Measurements from ENCODE around the gene TOGARAM1.

TOGARAM1 gene

GRCh38 chr14:44952391-44953110 is 9.4 kb upstream of the TOGARAM1 start:
- no peak overlapping the region for H3K4me3 ChIP-seq (ENCODE audit: insufficient read depth, low read length, poor library complexity, severe bottlenecking)
- H3K36me3 ChIP-seq (ENCODE audit: low read length), result peaks cover 8% of the 10 kb centered on the region; the same call in 1 of the 2 replicates
- H3K9me3 ChIP-seq (ENCODE audit: insufficient read depth, low read length), result no peaks in the 10 kb centered on the region
- H3K27me3 ChIP-seq (ENCODE audit: low read length), result no peaks in the 10 kb centered on the region
- peaks cover 3% of the 10 kb centered on the region; the same call in 1 of the 2 replicates for H3F3A ChIP-seq (ENCODE audit: insufficient read depth)
- H3K79me2 ChIP-seq (ENCODE audit: insufficient read depth, low read length), result peaks cover 58% of the 10 kb centered on the region
- no peak overlapping the region for H3K4me2 ChIP-seq (ENCODE audit: low read depth, low read length, poor library complexity, severe bottlenecking)
- no peaks in the 10 kb centered on the region for H4K20me1 ChIP-seq (ENCODE audit: low read depth, low read length)
- no peak for TF ChIP-seq CTCF (IDR thresholded peaks at IDR 0.05; ENCODE audit: insufficient read depth, low read length, poor library complexity, severe bottlenecking)
- no peak for TF ChIP-seq EZH2phosphoT487 (conservative IDR thresholded peaks at IDR 0.05; ENCODE audit: low read length)
- no peak overlapping the region for H3K27ac ChIP-seq (ENCODE audit: low read depth, low read length)
- H3K9me2 ChIP-seq (replicated peaks; ENCODE audit: insufficient read depth, low read length), result no peaks in the 10 kb centered on the region
- no peak overlapping the region for H3K9ac ChIP-seq (ENCODE audit: low read length)
- no peak overlapping the region for H2AFZ ChIP-seq (ENCODE audit: low read depth, low read length, severe bottlenecking)

GRCh38 chr14:44954750-44955149 is 7.2 kb upstream of the TOGARAM1 start:
- Histone ChIP-seq H3K27ac (ENCODE audit: low read depth, low read length) (no peak overlapping the region), H3K9ac (ENCODE audit: low read length) (no peak overlapping the region), H4K20me1 (ENCODE audit: low read depth, low read length) (peaks cover 3% of the 10 kb centered on the region; the same call in 1 of the 2 replicates), H3K27me3 (ENCODE audit: low read length) (no peaks in the 10 kb centered on the region), H3K79me2 (ENCODE audit: insufficient read depth, low read length) (peaks cover 77% of the 10 kb centered on the region), H3K4me3 (ENCODE audit: insufficient read depth, low read length, poor library complexity, severe bottlenecking) (no peak overlapping the region), H3K9me3 (ENCODE audit: insufficient read depth, low read length) (no peaks in the 10 kb centered on the region), H3F3A (ENCODE audit: insufficient read depth) (peaks cover 8% of the 10 kb centered on the region; the same call in 1 of the 2 replicates), H3K36me3 (ENCODE audit: low read length) (peaks cover 8% of the 10 kb centered on the region; the same call in 1 of the 2 replicates), H2AFZ (ENCODE audit: low read depth, low read length, severe bottlenecking) (no peak overlapping the region), H3K9me2 (replicated peaks; ENCODE audit: insufficient read depth, low read length) (no peaks in the 10 kb centered on the region), H3K4me2 (ENCODE audit: low read depth, low read length, poor library complexity, severe bottlenecking) (no peak overlapping the region)
- no peak for TF ChIP-seq CTCF (IDR thresholded peaks at IDR 0.05; ENCODE audit: insufficient read depth, low read length, poor library complexity, severe bottlenecking)
- no peak for TF ChIP-seq EZH2phosphoT487 (conservative IDR thresholded peaks at IDR 0.05; ENCODE audit: low read length)

- TF ChIP-seq CTCF (IDR thresholded peaks at IDR 0.05; ENCODE audit: insufficient read depth, low read length, poor library complexity, severe bottlenecking) (no peak), EZH2phosphoT487 (conservative IDR thresholded peaks at IDR 0.05; ENCODE audit: low read length) (no peak)
- H4K20me1 ChIP-seq (ENCODE audit: low read depth, low read length), result peaks cover 5% of the 10 kb centered on the region; the same call in 1 of the 2 replicates
- peaks cover 8% of the 10 kb centered on the region; the same call in 1 of the 2 replicates for H3F3A ChIP-seq (ENCODE audit: insufficient read depth)
- H3K4me3 ChIP-seq (ENCODE audit: insufficient read depth, low read length, poor library complexity, severe bottlenecking), result no peak overlapping the region
- H3K79me2 ChIP-seq (ENCODE audit: insufficient read depth, low read length), result peaks cover 78% of the 10 kb centered on the region
- H3K27ac ChIP-seq (ENCODE audit: low read depth, low read length), result no peak overlapping the region
- no peaks in the 10 kb centered on the region for H3K9me2 ChIP-seq (replicated peaks; ENCODE audit: insufficient read depth, low read length)
- H2AFZ ChIP-seq (ENCODE audit: low read depth, low read length, severe bottlenecking), result no peak overlapping the region
- no peak overlapping the region for H3K4me2 ChIP-seq (ENCODE audit: low read depth, low read length, poor library complexity, severe bottlenecking)
- no peaks in the 10 kb centered on the region for H3K27me3 ChIP-seq (ENCODE audit: low read length)
- H3K36me3 ChIP-seq (ENCODE audit: low read length), result peaks cover 8% of the 10 kb centered on the region; the same call in 1 of the 2 replicates
- H3K9me3 ChIP-seq (ENCODE audit: insufficient read depth, low read length), result no peaks in the 10 kb centered on the region
- no peak overlapping the region for H3K9ac ChIP-seq (ENCODE audit: low read length)
These were observed 6.5 kb upstream of the TOGARAM1 start for GRCh38 chr14:44955528-44955927.
